Measurements from ENCODE around the gene FSTL4. TPM values are rescaled to one million over a fixed set of nuclear protein-coding genes. Genes with fewer than 3 reads are reported as not detected.

Gene FSTL4
- total and polyA plus RNA-seq, 12 donors: 0.48 to 5.2 (median 2.3) TPM

DNA sequence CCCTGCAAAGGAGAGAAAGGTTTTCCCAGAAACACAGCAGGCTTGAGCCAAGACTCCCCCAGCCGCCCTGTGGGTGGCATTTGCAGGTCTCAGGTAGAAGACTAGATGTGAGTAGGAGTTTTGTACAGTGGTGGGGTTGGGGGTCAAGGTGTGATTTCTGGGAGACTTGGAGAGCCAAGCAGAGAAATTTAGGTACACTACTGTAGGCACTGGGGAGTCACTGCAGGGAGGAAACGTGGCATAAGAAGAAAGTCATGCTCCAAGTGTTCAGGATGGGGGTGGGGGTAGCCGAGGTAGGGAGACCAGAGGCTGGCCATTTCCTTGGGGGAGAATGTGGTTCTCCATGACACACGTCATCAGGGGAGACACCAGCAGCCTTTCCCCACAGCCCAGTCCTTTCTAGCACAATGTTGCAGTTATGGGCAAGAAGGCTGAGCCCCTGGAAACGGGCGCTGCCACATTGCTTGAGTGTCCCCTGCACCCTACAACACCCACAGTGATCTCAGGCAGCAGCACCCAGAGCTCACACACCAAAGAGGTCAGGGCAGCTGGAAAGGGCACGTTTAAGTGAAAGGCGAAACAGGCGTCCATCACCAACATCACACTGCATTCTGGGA lies 210.5 kb downstream of the FSTL4 start:
- Histone ChIP-seq H3K27ac (no peak overlapping the region), H3K4me3 (no peak overlapping the region), H3K9me3 (replicated peaks in 1 of 3) (no peaks in the 10 kb centered on the region), H3K27me3 (no peaks in the 10 kb centered on the region), H3K4me1 (replicated peaks in 1 of 2) (no peaks in the 10 kb centered on the region), H3K36me3 (replicated peaks in 1 of 2) (no peaks in the 10 kb centered on the region)
- DNase-seq: peak in 1 of 7 donors; percentile 17
- intact Hi-C loops (cut with DNase I): no loop called here
- WGBS, 4 donors: 76 to 81% (median 81%) methylated on average over 9 of the region's 9 CpGs
- TF ChIP-seq, protein P1, sequence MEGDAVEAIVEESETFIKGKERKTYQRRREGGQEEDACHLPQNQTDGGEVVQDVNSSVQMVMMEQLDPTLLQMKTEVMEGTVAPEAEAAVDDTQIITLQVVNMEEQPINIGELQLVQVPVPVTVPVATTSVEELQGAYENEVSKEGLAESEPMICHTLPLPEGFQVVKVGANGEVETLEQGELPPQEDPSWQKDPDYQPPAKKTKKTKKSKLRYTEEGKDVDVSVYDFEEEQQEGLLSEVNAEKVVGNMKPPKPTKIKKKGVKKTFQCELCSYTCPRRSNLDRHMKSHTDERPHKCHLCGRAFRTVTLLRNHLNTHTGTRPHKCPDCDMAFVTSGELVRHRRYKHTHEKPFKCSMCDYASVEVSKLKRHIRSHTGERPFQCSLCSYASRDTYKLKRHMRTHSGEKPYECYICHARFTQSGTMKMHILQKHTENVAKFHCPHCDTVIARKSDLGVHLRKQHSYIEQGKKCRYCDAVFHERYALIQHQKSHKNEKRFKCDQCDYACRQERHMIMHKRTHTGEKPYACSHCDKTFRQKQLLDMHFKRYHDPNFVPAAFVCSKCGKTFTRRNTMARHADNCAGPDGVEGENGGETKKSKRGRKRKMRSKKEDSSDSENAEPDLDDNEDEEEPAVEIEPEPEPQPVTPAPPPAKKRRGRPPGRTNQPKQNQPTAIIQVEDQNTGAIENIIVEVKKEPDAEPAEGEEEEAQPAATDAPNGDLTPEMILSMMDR (IDR thresholded peaks at IDR 0.05): no peak
- no peak for TF ChIP-seq POLR2A (IDR thresholded peaks at IDR 0.05)

DNA sequence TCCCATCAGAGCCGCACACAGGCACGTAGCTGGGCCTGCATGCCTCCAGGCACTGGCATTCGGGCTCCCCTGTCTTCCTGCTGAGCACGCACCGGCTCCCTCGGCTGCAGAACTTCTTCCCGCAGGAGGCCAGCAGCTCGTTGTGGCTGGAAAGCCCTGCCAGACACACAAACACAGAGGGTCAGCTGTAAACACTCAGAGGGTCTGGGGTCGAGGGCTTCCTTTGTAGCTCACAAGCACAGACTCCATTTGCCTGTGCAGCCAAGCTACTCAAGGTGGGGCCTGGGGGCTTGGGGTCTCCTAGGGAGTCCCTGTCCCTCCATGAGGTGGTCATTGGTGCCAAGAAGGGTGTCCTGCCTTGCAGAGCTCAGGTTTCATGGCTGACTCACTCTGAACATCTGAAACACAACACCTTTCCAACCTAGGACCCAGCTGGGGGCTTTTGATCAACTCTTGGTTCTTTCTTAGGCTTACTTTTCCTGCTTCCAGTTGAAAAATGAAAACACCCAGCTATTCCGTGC lies 211.4 kb downstream of the FSTL4 start:
- no peak overlapping the region for H3K4me3 ChIP-seq
- no peak for DNase-seq
- WGBS, 4 donors: 70 to 86% (median 79%) methylated on average over 3 to 10 of the region's 10 CpGs
- H3K36me3 ChIP-seq (replicated peaks in 1 of 2): no peaks in the 10 kb centered on the region
- no peaks in the 10 kb centered on the region for H3K9me3 ChIP-seq (replicated peaks in 1 of 3)
- H3K27me3 ChIP-seq: no peaks in the 10 kb centered on the region
- intact Hi-C loops (cut with DNase I): no loop called here
- TF ChIP-seq, protein P1 (IDR thresholded peaks at IDR 0.05): no peak
- TF ChIP-seq POLR2A (IDR thresholded peaks at IDR 0.05): no peak
- no peak overlapping the region for H3K27ac ChIP-seq
- no peaks in the 10 kb centered on the region for H3K4me1 ChIP-seq (replicated peaks in 1 of 2)

DNA sequence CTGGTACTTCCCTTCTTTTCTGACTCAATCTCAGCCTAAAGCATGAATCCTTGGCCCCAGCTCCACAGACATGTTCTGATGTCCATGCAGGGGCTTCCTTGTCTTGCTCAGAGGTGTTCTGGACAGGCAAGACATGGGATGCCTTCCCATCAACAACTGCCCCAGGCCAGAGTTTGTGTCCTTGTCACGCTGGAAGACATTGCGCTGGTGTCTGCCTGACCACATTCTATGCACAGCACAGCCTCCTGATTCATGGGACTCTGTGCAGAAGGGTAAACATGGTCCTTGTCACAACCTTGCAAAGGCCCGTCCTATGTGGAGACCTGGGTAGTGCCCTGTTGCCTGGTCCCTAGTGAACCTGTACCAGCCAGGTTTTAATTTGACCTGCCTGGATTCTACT lies 212.2 kb downstream of the FSTL4 start:
- Histone ChIP-seq H3K27me3 (no peaks in the 10 kb centered on the region), H3K36me3 (replicated peaks in 1 of 2) (no peaks in the 10 kb centered on the region), H3K27ac (no peak overlapping the region), H3K9me3 (replicated peaks in 1 of 3) (no peaks in the 10 kb centered on the region), H3K4me3 (no peak overlapping the region), H3K4me1 (replicated peaks in 1 of 2) (no peaks in the 10 kb centered on the region)
- TF ChIP-seq, protein P1 (IDR thresholded peaks at IDR 0.05): no peak
- no peak for TF ChIP-seq POLR2A (IDR thresholded peaks at IDR 0.05)
- peak in 1 of 7 donors; percentile 24 for DNase-seq
- intact Hi-C loops (cut with DNase I): no loop called here
- 90 to 94% (median 91%) methylated on average over 3 of the region's 3 CpGs for WGBS, 4 donors

DNA sequence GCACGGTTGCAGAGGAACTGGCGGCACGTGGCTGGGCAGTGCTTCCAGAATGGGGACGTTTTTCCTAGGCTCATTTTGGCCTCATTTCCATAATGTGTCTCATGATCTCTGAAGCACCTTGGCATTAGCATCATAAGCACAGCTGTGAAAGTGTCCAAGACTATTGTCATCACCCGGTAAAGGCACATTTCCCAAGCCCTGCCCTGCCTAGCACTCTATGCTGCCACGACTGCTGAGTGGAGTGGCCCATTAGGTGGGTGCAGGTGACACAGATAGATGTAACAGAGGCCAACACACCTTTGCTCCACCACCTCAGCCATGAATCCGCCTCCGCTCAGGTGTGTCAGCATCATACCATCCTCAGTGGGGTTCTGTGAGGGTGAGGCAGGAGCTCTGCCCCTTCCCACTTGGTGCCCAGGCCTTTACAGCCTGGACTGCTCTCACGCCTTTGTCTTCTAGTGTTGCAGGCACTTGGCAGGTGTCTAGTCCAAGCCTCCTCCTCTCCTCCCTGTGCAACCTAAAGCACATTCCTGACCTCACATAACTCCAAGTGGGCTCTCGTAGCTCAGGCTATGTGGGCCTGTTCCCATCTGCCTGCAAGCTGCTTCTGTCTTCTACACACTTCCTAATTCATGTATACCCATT lies 213.0 kb downstream of the FSTL4 start:
- H3K27me3 ChIP-seq: no peaks in the 10 kb centered on the region
- no peaks in the 10 kb centered on the region for H3K4me1 ChIP-seq (replicated peaks in 1 of 2)
- no peak overlapping the region for H3K27ac ChIP-seq
- intact Hi-C loops (cut with DNase I): no loop called here
- DNase-seq: peak in 1 of 7 donors; percentile 14
- no peak for TF ChIP-seq POLR2A (IDR thresholded peaks at IDR 0.05)
- TF ChIP-seq, protein P1 (IDR thresholded peaks at IDR 0.05): no peak
- no peaks in the 10 kb centered on the region for H3K9me3 ChIP-seq (replicated peaks in 1 of 3)
- no peak overlapping the region for H3K4me3 ChIP-seq
- no peaks in the 10 kb centered on the region for H3K36me3 ChIP-seq (replicated peaks in 1 of 2)
- WGBS, 4 donors: 67 to 90% (median 77%) methylated on average over 8 to 10 of the region's 10 CpGs
